Right atrium auricular region (tissue), 2 donors: ENCODE measurements around the gene ERG. TPM values are rescaled to one million over a fixed set of nuclear protein-coding genes. Genes with fewer than 3 reads are reported as not detected.

Source experiments
- DNase-seq: peaks from one replicate; pipeline ENCODE4 v3.0.0-alpha.2; 2019; ENCODE audit warnings: low spot score
- H3K27ac ChIP-seq, 2 donors: fragments of 200-600 bp; sonication (generic); 1 replicate in 1 of 2; 2 replicates in 1 of 2; pipeline ENCODE4 v1.5.1; 2016 to 2019
- H3K27me3 ChIP-seq, 2 donors: fragments of 200-600 bp; sonication (generic); one replicate each; pipeline versions ENCODE4 v1.5.1 to v1.6.0; 2017 to 2019
- H3K36me3 ChIP-seq: fragments of 200-600 bp; sonication (generic); one replicate; pipeline ENCODE4 v1.5.1; 2016
- H3K4me1 ChIP-seq, 2 donors: fragments of 200-600 bp; sonication (generic); one replicate each; pipeline versions ENCODE4 v1.5.1 to v1.6.0; 2017 to 2019
- H3K4me3 ChIP-seq, 2 donors: fragments of 200-600 bp; sonication (generic); 1 replicate in 1 of 2; 2 replicates in 1 of 2; pipeline ENCODE4 v1.5.1; 2017 to 2019; ENCODE audit warnings: mild to moderate bottlenecking in 1 of 2, moderate library complexity in 1 of 2
- H3K9me3 ChIP-seq, 2 donors: fragments of 200-600 bp; sonication (generic); one replicate each; pipeline ENCODE4 v1.5.1; 2019
- total RNA-seq, 2 donors: library from RNA; depleted of rRNA; stranded (reverse); fragments of >200 nt; gene quantifications; one replicate each; pipeline ENCODE4 v1.1.0, GENCODE V29; 2016
- TF ChIP-seq, protein P1 (sequence below), 2 donors: fragments of 200-600 bp; sonication (generic); IDR thresholded peaks; one replicate each; pipeline ENCODE4 v1.5.1; 2019; ENCODE audit warnings: antibody characterized with exemption in 2 of 2

The ERG gene
- total RNA-seq, 2 donors from 2014 or later = 6.3 to 13.2 TPM

DNA sequence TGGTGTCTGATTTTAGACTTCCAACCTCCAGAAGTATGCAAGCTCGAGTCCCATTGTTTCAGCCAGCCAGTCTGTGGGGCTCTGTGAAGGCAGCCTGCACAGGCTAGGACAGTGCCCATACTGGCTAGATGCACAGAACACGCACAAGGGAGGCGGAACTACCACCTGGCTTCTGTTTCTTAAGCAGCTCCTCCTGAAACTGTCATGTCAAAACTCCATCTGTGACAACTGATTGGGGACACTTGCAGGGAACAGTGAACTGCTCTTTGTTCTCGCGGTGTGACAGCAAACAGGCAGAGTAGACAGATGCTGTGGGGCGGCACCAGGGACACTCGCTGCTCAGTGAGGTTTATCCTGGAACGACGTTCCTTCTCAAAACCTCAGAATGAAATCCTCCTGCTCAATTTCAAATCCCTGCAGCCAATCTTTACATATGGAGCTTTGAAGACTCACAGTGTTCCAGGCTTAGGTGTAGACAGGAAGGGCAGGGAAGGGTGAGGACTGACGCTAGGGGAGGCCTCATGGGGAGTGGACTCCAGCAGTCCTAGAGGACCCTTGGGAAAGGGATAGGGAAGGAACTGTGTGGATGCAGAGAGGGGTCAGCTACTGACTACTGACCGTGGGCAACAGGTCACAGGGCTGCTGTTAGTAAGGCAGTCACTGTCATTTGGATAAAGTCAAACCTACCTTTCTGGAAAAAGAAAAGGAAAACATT is 73.8 kb downstream of the ERG start:
- Histone ChIP-seq H3K4me1 (no peaks in the 10 kb centered on the region), H3K27me3 (no peaks in the 10 kb centered on the region), H3K36me3 (no peaks in the 10 kb centered on the region), H3K9me3 (no peaks in the 10 kb centered on the region), H3K4me3 (no peak overlapping the region), H3K27ac (no peak overlapping the region)
- TF ChIP-seq, protein P1, sequence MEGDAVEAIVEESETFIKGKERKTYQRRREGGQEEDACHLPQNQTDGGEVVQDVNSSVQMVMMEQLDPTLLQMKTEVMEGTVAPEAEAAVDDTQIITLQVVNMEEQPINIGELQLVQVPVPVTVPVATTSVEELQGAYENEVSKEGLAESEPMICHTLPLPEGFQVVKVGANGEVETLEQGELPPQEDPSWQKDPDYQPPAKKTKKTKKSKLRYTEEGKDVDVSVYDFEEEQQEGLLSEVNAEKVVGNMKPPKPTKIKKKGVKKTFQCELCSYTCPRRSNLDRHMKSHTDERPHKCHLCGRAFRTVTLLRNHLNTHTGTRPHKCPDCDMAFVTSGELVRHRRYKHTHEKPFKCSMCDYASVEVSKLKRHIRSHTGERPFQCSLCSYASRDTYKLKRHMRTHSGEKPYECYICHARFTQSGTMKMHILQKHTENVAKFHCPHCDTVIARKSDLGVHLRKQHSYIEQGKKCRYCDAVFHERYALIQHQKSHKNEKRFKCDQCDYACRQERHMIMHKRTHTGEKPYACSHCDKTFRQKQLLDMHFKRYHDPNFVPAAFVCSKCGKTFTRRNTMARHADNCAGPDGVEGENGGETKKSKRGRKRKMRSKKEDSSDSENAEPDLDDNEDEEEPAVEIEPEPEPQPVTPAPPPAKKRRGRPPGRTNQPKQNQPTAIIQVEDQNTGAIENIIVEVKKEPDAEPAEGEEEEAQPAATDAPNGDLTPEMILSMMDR (IDR thresholded peaks at IDR 0.05) = no peak
- DNase-seq = peak; percentile 26

DNA sequence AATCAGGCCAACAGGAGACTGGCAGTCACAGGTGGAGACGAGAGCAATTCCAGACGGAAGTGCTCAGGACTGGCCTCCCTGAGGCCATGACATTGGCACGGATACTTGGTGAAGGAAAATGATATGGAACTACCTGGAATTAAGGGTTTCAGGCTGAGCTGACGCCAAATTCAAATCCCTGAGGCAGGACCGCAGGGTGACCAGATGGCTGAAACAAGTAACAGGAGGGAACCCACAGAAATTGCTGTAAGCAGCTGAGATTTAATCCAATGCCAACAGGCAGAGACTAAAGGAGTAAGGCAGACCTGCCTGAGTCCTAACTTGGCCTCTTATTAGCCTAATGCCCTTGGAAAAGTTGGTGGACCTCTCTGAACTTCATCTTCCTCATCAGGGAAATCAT is 76.2 kb downstream of the ERG start:
- Histone ChIP-seq H3K27ac (no peak overlapping the region), H3K27me3 (no peaks in the 10 kb centered on the region), H3K4me3 (no peak overlapping the region), H3K36me3 (no peaks in the 10 kb centered on the region), H3K9me3 (no peaks in the 10 kb centered on the region), H3K4me1 (no peaks in the 10 kb centered on the region)
- TF ChIP-seq, protein P1 (IDR thresholded peaks at IDR 0.05) = no peak
- peak; percentile 28 for DNase-seq

DNA sequence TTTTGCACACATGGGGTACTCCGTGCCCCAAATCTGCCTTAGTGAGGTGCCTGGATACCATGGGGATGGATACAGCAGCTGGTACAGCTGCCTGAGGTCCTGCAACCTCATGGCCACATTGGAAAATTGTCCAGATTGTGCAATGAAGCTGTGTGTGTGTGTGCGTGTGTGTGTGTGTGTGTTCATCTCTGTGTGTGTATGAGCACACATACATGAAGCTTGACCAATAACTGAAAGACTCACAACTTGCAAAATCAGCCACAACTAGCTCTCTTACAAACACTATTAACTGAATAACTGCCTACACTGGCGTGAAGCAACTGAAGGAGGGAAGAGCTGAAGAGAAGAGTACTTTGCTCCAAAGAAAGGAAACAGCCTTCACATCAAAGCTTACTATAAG is 78.1 kb downstream of the ERG start:
- TF ChIP-seq, protein P1 (IDR thresholded peaks at IDR 0.05) = no peak
- no peaks in the 10 kb centered on the region for H3K36me3 ChIP-seq
- H3K9me3 ChIP-seq = no peaks in the 10 kb centered on the region
- H3K4me1 ChIP-seq = no peaks in the 10 kb centered on the region
- H3K27ac ChIP-seq = no peak overlapping the region
- no peaks in the 10 kb centered on the region for H3K27me3 ChIP-seq
- no peak overlapping the region for H3K4me3 ChIP-seq
- peak; percentile 16 for DNase-seq

DNA sequence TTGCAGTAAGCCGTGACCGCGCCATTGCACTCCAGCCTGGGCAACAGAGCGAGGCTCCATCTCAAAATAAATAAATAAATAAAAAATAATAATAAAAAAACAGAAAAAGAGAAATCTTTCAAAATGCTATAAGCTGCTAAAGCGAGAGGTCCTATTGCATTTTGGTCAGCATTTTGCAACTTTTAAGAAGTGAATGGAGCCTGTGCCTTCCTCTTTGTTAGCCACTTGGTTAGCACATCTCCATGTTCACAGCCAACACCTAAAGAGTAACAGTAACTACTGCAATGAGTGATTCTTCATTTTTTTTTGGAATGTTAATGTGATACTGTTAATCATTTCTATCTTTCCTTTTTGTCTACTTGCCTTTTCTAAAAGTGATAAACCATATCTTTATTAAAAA is 80.6 kb downstream of the ERG start:
- no peaks in the 10 kb centered on the region for H3K9me3 ChIP-seq
- H3K27me3 ChIP-seq = no peaks in the 10 kb centered on the region
- no peaks in the 10 kb centered on the region for H3K4me1 ChIP-seq
- TF ChIP-seq, protein P1 (IDR thresholded peaks at IDR 0.05) = no peak
- no peak for DNase-seq
- H3K27ac ChIP-seq = no peak overlapping the region
- no peaks in the 10 kb centered on the region for H3K36me3 ChIP-seq
- H3K4me3 ChIP-seq = no peak overlapping the region

DNA sequence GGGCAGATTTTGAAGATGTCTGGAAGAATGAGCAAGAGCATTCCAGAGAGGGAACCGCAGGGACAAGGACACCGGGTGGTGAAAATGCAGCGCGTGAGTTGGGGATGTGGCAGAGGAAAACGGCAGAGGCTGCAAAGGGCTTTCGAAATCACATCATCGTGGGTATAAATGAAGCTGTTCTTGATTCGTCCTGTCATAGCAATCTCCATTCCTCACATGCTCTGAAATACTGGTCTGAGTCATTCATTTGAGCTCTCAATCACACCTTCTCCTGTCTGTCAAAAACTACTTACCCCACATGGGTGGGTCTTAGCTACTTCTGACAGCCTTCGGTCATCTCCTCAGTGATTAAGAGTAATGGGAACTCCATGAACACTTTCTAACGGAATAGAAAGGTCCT is 81.5 kb downstream of the ERG start:
- no peak for DNase-seq
- Histone ChIP-seq H3K9me3 (peaks cover 0 to 3% of the 10 kb centered on the region in 2 donors), H3K4me3 (no peak overlapping the region), H3K27me3 (no peaks in the 10 kb centered on the region), H3K4me1 (no peaks in the 10 kb centered on the region), H3K36me3 (no peaks in the 10 kb centered on the region), H3K27ac (no peak overlapping the region)
- TF ChIP-seq, protein P1 (IDR thresholded peaks at IDR 0.05) = no peak
